WERI-Rb-1 (cell line): ENCODE measurements around the gene WWOX.

Experiments used
- DNase-seq: peaks from one replicate; pipeline ENCODE4 v3.0.0-alpha.2; 2020
- H3K27ac ChIP-seq: fragments of 250-450 bp; sonication (Bioruptor Pico); 2 replicates; pipeline ENCODE4 v1.5.1; 2020; ENCODE audit warnings: mild to moderate bottlenecking, moderate library complexity
- H3K27me3 ChIP-seq: fragments of 250-450 bp; sonication (Bioruptor Pico); 2 replicates; pipeline ENCODE4 v1.5.1; 2021; ENCODE audit warnings: mild to moderate bottlenecking, low read depth, moderate library complexity; ENCODE audit not compliant: insufficient read depth, severe bottlenecking
- H3K36me3 ChIP-seq: fragments of 250-450 bp; sonication (Bioruptor Pico); 2 replicates; pipeline ENCODE4 v1.5.1; 2020; ENCODE audit warnings: mild to moderate bottlenecking, moderate library complexity
- H3K4me3 ChIP-seq: 2 replicates; pipeline ENCODE4 v1.5.1; 2011; ENCODE audit warnings: low read depth, mild to moderate bottlenecking, control low read depth, low read length
- H3K9me3 ChIP-seq: fragments of 250-450 bp; sonication (Bioruptor Pico); 2 replicates; pipeline ENCODE4 v1.5.1; 2021; ENCODE audit warnings: mild to moderate bottlenecking, moderate library complexity; ENCODE audit not compliant: severe bottlenecking
- CTCF ChIP-seq: IDR thresholded peaks from 2 replicates; pipeline ENCODE4 v1.5.1; 2011; ENCODE audit warnings: low read depth, mild to moderate bottlenecking, control low read depth, inconsistent platforms, low read length

The WWOX gene

GRCh38 chr16:78146807-78147206 is 47.4 kb downstream of the WWOX start:
- Histone ChIP-seq H3K27me3 (no peaks in the 10 kb centered on the region), H3K27ac (no peak overlapping the region), H3K9me3 (no peaks in the 10 kb centered on the region), H3K4me3 (no peak overlapping the region), H3K36me3 (no peaks in the 10 kb centered on the region)
- TF ChIP-seq CTCF = no peak
- DNase-seq = no peak

GRCh38 chr16:78147911-78148401 is 48.5 kb downstream of the WWOX start:
- no peaks in the 10 kb centered on the region for H3K27me3 ChIP-seq
- no peaks in the 10 kb centered on the region for H3K36me3 ChIP-seq
- no peaks in the 10 kb centered on the region for H3K9me3 ChIP-seq
- H3K4me3 ChIP-seq = no peak overlapping the region
- H3K27ac ChIP-seq = no peak overlapping the region
- DNase-seq = no peak
- TF ChIP-seq CTCF = no peak

GRCh38 chr16:78150233-78150632 is 50.8 kb downstream of the WWOX start:
- H3K4me3 ChIP-seq = no peak overlapping the region
- H3K36me3 ChIP-seq = no peaks in the 10 kb centered on the region
- no peak for TF ChIP-seq CTCF
- DNase-seq = no peak
- no peaks in the 10 kb centered on the region for H3K9me3 ChIP-seq
- no peaks in the 10 kb centered on the region for H3K27me3 ChIP-seq
- H3K27ac ChIP-seq = no peak overlapping the region

GRCh38 chr16:78154729-78155461 is 55.4 kb downstream of the WWOX start:
- Histone ChIP-seq H3K27me3 (no peaks in the 10 kb centered on the region), H3K4me3 (no peak overlapping the region), H3K27ac (no peak overlapping the region), H3K36me3 (no peaks in the 10 kb centered on the region), H3K9me3 (no peaks in the 10 kb centered on the region)
- no peak for DNase-seq
- TF ChIP-seq CTCF = no peak

- no peak for TF ChIP-seq CTCF
- Histone ChIP-seq H3K9me3 (no peaks in the 10 kb centered on the region), H3K4me3 (no peak overlapping the region), H3K36me3 (no peaks in the 10 kb centered on the region), H3K27ac (no peak overlapping the region), H3K27me3 (no peaks in the 10 kb centered on the region)
- DNase-seq = no peak
These were observed 56.4 kb downstream of the WWOX start for GRCh38 chr16:78155791-78156345.
